Parathyroid adenoma (tissue), 2 donors: ENCODE results near the gene CALML3.
"Not testable (repeated sequence)": the region's sequence is repeated elsewhere in the genome, so short reads cannot be mapped to it uniquely, and the experiment has no call there.

Experiments
- H2AFZ ChIP-seq: fragments of 300-600 bp; sonication (generic); one replicate; pipeline ENCODE4 v1.7.0; 2017; ENCODE audit warnings: antibody characterized with exemption, mild to moderate bottlenecking
- H3K27ac ChIP-seq: fragments of 300-600 bp; sonication (generic); one replicate; pipeline ENCODE4 v1.7.0; 2017
- H3K27me3 ChIP-seq: fragments of 300-600 bp; sonication (generic); one replicate; pipeline ENCODE4 v1.7.0; 2017; ENCODE audit warnings: low read length; ENCODE audit not compliant: control insufficient read depth, insufficient read depth
- H3K36me3 ChIP-seq: fragments of 300-600 bp; sonication (generic); one replicate; pipeline ENCODE4 v1.7.0; 2017; ENCODE audit warnings: low read length; ENCODE audit not compliant: control insufficient read depth, insufficient read depth
- H3K4me1 ChIP-seq: fragments of 300-600 bp; sonication (generic); one replicate; pipeline ENCODE4 v1.7.0; 2017; ENCODE audit warnings: control low read depth
- H3K4me2 ChIP-seq: fragments of 300-600 bp; sonication (generic); one replicate; pipeline ENCODE4 v1.7.0; 2017; ENCODE audit warnings: low read length
- H3K4me3 ChIP-seq: fragments of 300-600 bp; sonication (generic); one replicate; pipeline ENCODE4 v1.7.0; 2017; ENCODE audit warnings: low read depth, low read length
- H3K79me2 ChIP-seq: fragments of 300-600 bp; sonication (generic); one replicate; pipeline ENCODE4 v1.7.0; 2017; ENCODE audit warnings: control low read depth
- H3K9ac ChIP-seq: fragments of 300-600 bp; sonication (generic); one replicate; pipeline ENCODE4 v1.7.0; 2017; ENCODE audit warnings: mild to moderate bottlenecking
- H3K9me3 ChIP-seq: fragments of 300-600 bp; sonication (generic); one replicate; pipeline ENCODE4 v1.7.0; 2017; ENCODE audit warnings: low read length; ENCODE audit not compliant: control insufficient read depth
- CTCF ChIP-seq: fragments of 300-600 bp; sonication (generic); IDR thresholded peaks from one replicate; pipeline ENCODE4 v1.7.0; 2017; ENCODE audit warnings: antibody characterized with exemption, mild to moderate bottlenecking
- donor health status: primary hyperparathyroidism.

The CALML3 gene

GRCh38 chr10:5556576-5556975 lies 31.8 kb downstream of the CALML3 start:
- Histone ChIP-seq H3K79me2 (no peaks in the 10 kb centered on the region), H3K9ac (no peak overlapping the region), H3K4me2 (no peak overlapping the region), H3K9me3 (no peaks in the 10 kb centered on the region), H3K4me3 (no peak overlapping the region), H3K36me3 (no peaks in the 10 kb centered on the region), H3K4me1 (no peaks in the 10 kb centered on the region), H3K27me3 (no peaks in the 10 kb centered on the region), H2AFZ (no peak overlapping the region), H3K27ac (no peak overlapping the region)
- no peak for TF ChIP-seq CTCF

GRCh38 chr10:5557040-5557721 lies 32.4 kb downstream of the CALML3 start:
- no peak overlapping the region for H2AFZ ChIP-seq
- H3K36me3 ChIP-seq, result no peaks in the 10 kb centered on the region
- H3K79me2 ChIP-seq, result no peaks in the 10 kb centered on the region
- H3K27me3 ChIP-seq, result no peaks in the 10 kb centered on the region
- H3K27ac ChIP-seq, result no peak overlapping the region
- no peaks in the 10 kb centered on the region for H3K4me1 ChIP-seq
- TF ChIP-seq CTCF, result no peak
- no peak overlapping the region for H3K4me3 ChIP-seq
- H3K4me2 ChIP-seq, result no peak overlapping the region
- H3K9me3 ChIP-seq, result no peaks in the 10 kb centered on the region
- no peak overlapping the region for H3K9ac ChIP-seq

- H3K4me3 ChIP-seq, result no peak overlapping the region
- H2AFZ ChIP-seq, result no peak overlapping the region
- H3K27ac ChIP-seq, result no peak overlapping the region
- no peaks in the 10 kb centered on the region for H3K9me3 ChIP-seq
- no peaks in the 10 kb centered on the region for H3K36me3 ChIP-seq
- no peak overlapping the region for H3K4me2 ChIP-seq
- H3K4me1 ChIP-seq, result no peaks in the 10 kb centered on the region
- H3K9ac ChIP-seq, result no peak overlapping the region
- TF ChIP-seq CTCF, result no peak
- no peaks in the 10 kb centered on the region for H3K79me2 ChIP-seq
- H3K27me3 ChIP-seq, result no peaks in the 10 kb centered on the region
Measured at GRCh38 chr10:5557799-5558771, 33.3 kb downstream of the CALML3 start.

- not testable (repeated sequence) for H2AFZ ChIP-seq, H3K27ac ChIP-seq, H3K9ac ChIP-seq, H3K79me2 ChIP-seq, H3K36me3 ChIP-seq, H3K9me3 ChIP-seq, H3K4me1 ChIP-seq, H3K27me3 ChIP-seq, H3K4me2 ChIP-seq, H3K4me3 ChIP-seq
Measured at GRCh38 chr10:5559022-5559421, 34.3 kb downstream of the CALML3 start.

GRCh38 chr10:5559642-5560141 lies 34.9 kb downstream of the CALML3 start:
- H3K9ac ChIP-seq, result no peak overlapping the region
- H3K79me2 ChIP-seq, result no peaks in the 10 kb centered on the region
- no peaks in the 10 kb centered on the region for H3K36me3 ChIP-seq
- H3K4me2 ChIP-seq, result no peak overlapping the region
- H3K4me1 ChIP-seq, result no peaks in the 10 kb centered on the region
- no peaks in the 10 kb centered on the region for H3K9me3 ChIP-seq
- no peak for TF ChIP-seq CTCF
- H3K27me3 ChIP-seq, result no peaks in the 10 kb centered on the region
- no peak overlapping the region for H3K27ac ChIP-seq
- no peak overlapping the region for H3K4me3 ChIP-seq
- H2AFZ ChIP-seq, result no peak overlapping the region
